ENCODE measurements around the gene MUC12. TPM values are rescaled to one million over a fixed set of nuclear protein-coding genes. Genes with fewer than 3 reads are reported as not detected.
"Not testable (repeated sequence)": the region's sequence is repeated elsewhere in the genome, so short reads cannot be mapped to it uniquely, and the experiment has no call there.

Gene MUC12
- total and polyA plus RNA-seq, 2 experiments from 2014 or later: 2.4 TPM; not detected in 1

DNA sequence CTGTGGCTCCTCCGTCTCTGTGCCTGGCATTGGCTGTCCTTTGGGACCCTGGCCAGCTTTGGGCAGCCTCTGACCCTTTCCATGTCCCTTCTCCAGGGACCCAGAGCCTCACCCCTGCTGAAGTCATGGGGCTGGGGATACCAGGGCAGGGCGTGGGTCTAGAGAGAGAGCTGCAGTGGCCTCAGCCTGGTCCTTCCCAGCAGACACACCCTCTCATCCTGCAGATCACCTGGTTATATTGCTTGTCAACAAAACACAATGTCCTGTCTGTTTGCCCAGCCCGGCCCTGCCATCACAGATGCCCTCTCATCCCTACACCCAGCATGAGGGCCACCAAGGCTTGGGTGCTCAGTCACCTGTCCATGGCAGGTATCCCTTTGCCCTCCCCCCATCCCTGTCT, 52.3 kb downstream of the MUC12 start:
- TF ChIP-seq, protein P1, sequence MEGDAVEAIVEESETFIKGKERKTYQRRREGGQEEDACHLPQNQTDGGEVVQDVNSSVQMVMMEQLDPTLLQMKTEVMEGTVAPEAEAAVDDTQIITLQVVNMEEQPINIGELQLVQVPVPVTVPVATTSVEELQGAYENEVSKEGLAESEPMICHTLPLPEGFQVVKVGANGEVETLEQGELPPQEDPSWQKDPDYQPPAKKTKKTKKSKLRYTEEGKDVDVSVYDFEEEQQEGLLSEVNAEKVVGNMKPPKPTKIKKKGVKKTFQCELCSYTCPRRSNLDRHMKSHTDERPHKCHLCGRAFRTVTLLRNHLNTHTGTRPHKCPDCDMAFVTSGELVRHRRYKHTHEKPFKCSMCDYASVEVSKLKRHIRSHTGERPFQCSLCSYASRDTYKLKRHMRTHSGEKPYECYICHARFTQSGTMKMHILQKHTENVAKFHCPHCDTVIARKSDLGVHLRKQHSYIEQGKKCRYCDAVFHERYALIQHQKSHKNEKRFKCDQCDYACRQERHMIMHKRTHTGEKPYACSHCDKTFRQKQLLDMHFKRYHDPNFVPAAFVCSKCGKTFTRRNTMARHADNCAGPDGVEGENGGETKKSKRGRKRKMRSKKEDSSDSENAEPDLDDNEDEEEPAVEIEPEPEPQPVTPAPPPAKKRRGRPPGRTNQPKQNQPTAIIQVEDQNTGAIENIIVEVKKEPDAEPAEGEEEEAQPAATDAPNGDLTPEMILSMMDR (IDR thresholded peaks at IDR 0.05; ENCODE audit: low read depth, low read length): no peak
- Histone ChIP-seq H3K4me1 (ENCODE audit: low read depth) (no peaks in the 10 kb centered on the region), H3K9me3 (ENCODE audit: low read depth) (no peaks in the 10 kb centered on the region), H3K36me3 (no peaks in the 10 kb centered on the region), H3K4me3 (no peak overlapping the region), H3K27me3 (peaks cover 38% of the 10 kb centered on the region), H3K27ac (no peak overlapping the region)
- no peak for DNase-seq (ENCODE audit: low read depth in 1 of 2, low spot score in 1 of 2)

DNA sequence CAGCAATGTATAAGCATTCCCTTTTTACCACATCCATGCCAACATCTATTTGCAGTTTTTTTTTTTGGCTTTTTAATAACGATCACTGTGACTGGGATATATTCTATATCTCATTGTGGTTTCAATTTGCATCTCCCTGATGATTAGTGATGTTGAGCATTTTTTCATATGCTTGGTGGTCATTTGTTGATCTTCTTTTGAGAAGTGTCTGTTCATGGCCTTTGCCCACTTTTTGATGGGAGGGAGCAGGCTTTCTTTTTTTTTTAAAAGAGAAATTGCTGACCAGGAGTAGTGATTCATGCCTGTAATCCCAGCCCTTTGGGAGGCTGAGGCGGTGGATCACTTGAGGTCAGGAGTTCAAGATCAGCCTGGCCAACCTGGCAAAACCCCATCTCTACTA, 54.5 kb downstream of the MUC12 start:
- no peak overlapping the region for H3K4me3 ChIP-seq
- no peaks in the 10 kb centered on the region for H3K9me3 ChIP-seq (ENCODE audit: low read depth)
- no peak overlapping the region for H3K27ac ChIP-seq
- H3K4me1 ChIP-seq (ENCODE audit: low read depth): no peaks in the 10 kb centered on the region
- peaks cover 27% of the 10 kb centered on the region for H3K27me3 ChIP-seq
- DNase-seq (ENCODE audit: low read depth in 1 of 2, low spot score in 1 of 2): no peak
- no peaks in the 10 kb centered on the region for H3K36me3 ChIP-seq
- TF ChIP-seq, protein P1 (IDR thresholded peaks at IDR 0.05; ENCODE audit: low read depth, low read length): no peak

DNA sequence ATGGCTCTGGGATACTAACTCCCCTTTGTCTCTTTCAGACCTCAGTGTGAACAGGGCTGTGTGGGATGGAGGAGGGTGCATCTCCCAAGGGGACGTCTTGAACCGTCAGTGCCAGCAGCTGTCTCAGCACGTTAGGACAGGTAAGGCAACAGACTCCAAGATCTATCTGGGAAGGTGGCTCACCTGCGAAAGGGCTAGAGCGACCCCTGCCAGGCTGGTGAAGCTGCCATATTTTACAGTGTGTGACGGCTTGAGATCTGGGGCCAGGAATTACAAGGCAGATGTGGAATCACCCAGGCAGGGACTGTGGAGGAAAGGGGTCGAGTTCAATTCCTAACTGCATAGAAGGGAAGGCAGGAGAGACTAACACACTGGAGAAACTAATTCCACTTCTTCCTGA, 61.7 kb downstream of the MUC12 start:
- Histone ChIP-seq H3K36me3 (no peaks in the 10 kb centered on the region), H3K27ac (no peak overlapping the region), H3K4me3 (no peak overlapping the region), H3K9me3 (ENCODE audit: low read depth) (no peaks in the 10 kb centered on the region), H3K27me3 (peaks cover 54% of the 10 kb centered on the region), H3K4me1 (ENCODE audit: low read depth) (no peaks in the 10 kb centered on the region)
- TF ChIP-seq, protein P1 (IDR thresholded peaks at IDR 0.05; ENCODE audit: low read depth, low read length): no peak
- DNase-seq (ENCODE audit: low read depth in 1 of 2, low spot score in 1 of 2): no peak

DNA sequence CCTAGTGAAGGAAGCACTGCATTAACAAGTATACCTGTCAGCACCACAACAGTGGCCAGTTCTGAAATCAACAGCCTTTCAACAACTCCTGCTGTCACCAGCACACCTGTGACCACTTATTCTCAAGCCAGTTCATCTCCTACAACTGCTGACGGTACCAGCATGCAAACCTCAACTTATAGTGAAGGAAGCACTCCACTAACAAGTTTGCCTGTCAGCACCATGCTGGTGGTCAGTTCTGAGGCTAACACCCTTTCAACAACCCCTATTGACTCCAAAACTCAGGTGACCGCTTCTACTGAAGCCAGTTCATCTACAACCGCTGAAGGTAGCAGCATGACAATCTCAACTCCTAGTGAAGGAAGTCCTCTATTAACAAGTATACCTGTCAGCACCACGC, 66.6 kb downstream of the MUC12 start:
- Histone ChIP-seq H3K27me3 (peaks cover 48% of the 10 kb centered on the region), H3K27ac (no peak overlapping the region), H3K9me3 (ENCODE audit: low read depth) (no peaks in the 10 kb centered on the region), H3K36me3 (no peaks in the 10 kb centered on the region), H3K4me1 (ENCODE audit: low read depth) (no peaks in the 10 kb centered on the region), H3K4me3 (no peak overlapping the region)
- DNase-seq (ENCODE audit: low read depth in 1 of 2, low spot score in 1 of 2): no peak
- TF ChIP-seq, protein P1 (IDR thresholded peaks at IDR 0.05; ENCODE audit: low read depth, low read length): no peak

DNA sequence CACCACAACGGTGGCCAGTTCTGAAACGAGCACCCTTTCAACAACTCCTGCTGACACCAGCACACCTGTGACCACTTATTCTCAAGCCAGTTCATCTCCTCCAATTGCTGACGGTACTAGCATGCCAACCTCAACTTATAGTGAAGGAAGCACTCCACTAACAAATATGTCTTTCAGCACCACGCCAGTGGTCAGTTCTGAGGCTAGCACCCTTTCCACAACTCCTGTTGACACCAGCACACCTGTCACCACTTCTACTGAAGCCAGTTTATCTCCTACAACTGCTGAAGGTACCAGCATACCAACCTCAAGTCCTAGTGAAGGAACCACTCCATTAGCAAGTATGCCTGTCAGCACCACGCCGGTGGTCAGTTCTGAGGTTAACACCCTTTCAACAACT, 71.9 kb downstream of the MUC12 start:
- not testable (repeated sequence) for H3K36me3 ChIP-seq; H3K4me3 ChIP-seq; H3K9me3 ChIP-seq (ENCODE audit: low read depth); H3K27ac ChIP-seq; DNase-seq (ENCODE audit: low read depth in 1 of 2, low spot score in 1 of 2); H3K4me1 ChIP-seq (ENCODE audit: low read depth)
- peaks cover 59% of the 10 kb centered on the region for H3K27me3 ChIP-seq

DNA sequence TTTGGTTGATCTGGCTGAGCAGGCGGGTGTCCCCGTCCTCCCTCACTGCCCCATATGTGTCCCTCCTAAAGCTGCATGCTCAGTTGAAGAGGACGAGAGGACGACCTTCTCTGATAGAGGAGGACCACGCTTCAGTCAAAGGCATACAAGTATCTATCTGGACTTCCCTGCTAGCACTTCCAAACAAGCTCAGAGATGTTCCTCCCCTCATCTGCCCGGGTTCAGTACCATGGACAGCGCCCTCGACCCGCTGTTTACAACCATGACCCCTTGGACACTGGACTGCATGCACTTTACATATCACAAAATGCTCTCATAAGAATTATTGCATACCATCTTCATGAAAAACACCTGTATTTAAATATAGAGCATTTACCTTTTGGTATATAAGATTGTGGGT, 89.0 kb downstream of the MUC12 start:
- TF ChIP-seq, protein P1 (IDR thresholded peaks at IDR 0.05; ENCODE audit: low read depth, low read length): no peak
- Histone ChIP-seq H3K4me1 (ENCODE audit: low read depth) (no peaks in the 10 kb centered on the region), H3K9me3 (ENCODE audit: low read depth) (no peaks in the 10 kb centered on the region), H3K27me3 (peaks cover 71% of the 10 kb centered on the region), H3K27ac (no peak overlapping the region), H3K4me3 (no peak overlapping the region), H3K36me3 (no peaks in the 10 kb centered on the region)
- peak; percentile 72 to 91 for DNase-seq (ENCODE audit: low read depth in 1 of 2, low spot score in 1 of 2)
